CD4-positive, alpha-beta T cell treated with Interleukin-4 for 4 hours (primary cell): ENCODE results near the gene REPIN1.

Source experiments
- DNase-seq: peaks from one replicate; pipeline ENCODE4 v3.0.0-alpha.2; 2020

The REPIN1 gene

DNA sequence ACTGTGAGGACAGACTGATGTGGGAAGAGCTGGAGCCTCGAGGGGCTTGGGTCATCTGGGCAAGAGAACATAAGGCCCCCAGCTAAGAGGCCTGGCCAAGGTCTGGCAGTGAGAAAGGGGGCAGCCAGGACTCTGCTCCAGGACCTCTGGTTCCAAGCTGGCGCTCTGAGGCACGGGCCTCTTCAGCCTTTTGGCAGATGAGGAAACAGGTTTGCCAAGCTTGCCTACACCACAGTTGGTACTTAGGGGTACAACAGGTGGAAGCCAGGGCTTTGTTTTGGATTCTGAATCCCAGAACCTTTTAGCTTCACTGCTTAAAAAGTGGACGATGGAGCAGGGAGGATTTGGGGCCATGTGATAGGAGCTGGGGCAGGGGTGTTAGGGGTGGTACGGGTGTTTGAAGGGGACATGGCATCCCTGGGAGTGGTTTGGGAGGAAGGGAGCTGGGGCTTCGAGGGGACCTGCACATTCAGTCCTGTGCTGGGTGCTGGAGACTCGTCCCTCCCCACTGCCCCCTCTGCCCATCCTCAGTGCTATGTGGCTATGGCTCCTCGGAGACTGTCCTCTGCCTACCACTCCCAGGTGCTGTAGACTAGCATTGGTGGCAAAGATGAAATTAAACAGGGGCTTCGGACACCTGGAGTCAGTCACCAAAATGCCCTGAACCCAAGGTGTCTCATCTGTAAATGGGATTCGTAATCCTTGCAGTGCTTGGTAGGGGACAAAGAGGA lies 40.8 kb downstream of the REPIN1 start:
- no peak for DNase-seq

- DNase-seq, result no peak
Observed at GRCh38 chr7:150410131-150410530, 41.5 kb downstream of the REPIN1 start.

GRCh38 chr7:150410680-150411346 lies 42.2 kb downstream of the REPIN1 start:
- no peak for DNase-seq

DNA sequence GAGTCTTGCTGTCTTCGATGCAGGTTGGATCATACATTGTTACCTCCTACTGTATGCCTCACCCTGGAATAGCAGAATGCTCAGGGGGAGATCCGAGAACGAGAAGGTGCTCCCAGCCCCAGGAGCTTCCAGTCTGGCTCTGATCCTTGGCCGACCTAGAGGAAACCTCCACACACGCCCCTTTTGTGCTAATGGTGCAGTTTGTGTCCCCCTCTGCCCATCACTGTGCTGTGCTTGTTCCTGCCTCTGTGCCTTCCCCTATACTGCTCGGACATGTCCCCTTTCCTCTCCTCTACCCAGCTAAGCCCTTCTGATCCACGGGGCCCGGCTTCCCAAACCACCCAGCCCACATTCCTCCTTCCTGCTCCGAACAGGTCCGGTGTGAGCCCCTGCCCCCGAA lies 43.0 kb downstream of the REPIN1 start:
- no peak for DNase-seq

DNA sequence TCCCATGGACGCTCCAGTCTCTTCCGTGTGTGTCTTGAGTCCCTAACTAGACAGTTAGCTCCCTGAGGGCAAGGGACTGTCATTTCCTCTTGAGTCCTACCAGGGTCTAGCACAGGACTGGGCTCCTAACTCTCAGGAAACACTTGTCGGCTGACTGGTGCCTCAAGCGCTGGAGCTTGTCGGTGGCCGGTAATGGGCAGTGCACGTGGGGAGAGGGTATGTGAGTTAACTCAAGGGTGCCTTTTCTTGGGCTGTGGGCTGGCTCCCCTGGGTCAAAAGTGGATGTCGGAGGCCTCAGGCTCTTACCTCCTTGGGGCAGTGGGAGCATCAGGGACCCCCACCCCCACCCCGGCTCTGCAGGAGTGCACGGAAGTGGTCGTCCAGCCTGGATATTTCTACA lies 43.4 kb downstream of the REPIN1 start:
- no peak for DNase-seq

- DNase-seq, result no peak
Observed at GRCh38 chr7:150412518-150413488, 44.2 kb downstream of the REPIN1 start.

DNA sequence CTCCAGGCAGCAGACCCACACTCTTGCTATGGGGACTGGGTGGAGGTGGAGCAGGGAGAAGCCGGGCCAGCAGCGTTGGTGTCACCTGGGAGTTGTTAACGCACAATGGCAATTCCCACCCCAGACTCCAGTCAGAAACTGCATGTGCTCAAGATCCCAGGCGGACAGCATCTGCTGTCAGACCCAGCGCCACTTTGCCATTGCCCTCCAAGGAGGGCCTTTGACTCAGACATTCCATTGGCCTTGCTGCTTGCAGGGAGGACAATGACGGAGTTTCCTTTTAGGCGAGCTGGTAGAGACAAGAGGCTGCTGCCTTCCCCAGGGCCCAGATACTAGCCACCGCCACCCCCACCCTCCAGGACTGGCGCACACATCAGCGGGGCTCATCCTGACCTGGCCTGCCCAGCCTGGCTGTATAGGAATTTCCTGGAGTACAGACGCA lies 45.0 kb downstream of the REPIN1 start:
- no peak for DNase-seq

DNA sequence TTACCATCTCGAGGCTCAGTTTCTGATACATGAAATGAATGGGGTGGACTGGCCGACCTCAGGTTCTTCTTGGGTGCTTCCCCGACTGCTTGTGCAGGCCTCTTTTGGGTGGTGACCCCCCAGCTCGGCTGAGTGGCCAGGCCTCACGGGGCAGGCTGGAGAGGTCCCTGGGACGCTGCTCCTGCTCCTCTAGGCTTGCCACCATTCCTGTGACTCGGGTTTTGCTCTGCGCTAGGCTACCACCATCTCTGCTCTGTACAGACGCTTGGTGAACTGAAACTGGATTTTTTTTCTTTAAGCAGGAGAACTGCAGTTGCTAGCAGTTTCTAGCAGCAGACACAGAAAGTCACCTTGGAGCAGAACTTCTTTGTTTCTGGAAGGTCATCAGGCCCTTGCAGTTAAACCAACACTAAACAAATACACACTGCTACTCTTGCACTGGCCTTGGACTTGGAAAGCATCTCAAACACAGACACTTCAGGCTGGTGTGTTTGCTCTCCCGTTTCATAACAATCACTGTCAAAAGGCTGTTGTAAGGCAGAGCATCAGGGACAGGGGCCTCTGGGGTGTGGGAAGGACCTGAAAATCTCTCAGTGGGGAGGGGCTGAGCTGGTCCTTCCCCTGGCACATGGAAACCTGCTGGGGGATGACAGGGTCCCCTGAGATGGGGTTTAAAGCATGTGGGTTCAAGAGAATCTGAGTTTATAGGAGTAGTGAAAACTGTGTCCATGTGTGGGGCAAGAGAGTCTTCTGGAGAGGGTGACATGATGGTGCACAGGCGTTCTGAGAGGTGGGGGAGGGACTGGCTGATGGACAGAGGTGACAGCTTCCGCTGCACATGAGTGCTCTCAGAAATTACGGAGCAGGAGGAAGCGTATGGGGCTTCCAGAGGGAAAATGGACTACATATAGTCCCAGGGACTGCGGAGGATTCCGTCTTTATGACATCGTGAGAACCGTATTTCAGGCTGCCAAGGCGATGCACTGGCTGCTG lies 46.8 kb downstream of the REPIN1 start:
- DNase-seq, result no peak

DNA sequence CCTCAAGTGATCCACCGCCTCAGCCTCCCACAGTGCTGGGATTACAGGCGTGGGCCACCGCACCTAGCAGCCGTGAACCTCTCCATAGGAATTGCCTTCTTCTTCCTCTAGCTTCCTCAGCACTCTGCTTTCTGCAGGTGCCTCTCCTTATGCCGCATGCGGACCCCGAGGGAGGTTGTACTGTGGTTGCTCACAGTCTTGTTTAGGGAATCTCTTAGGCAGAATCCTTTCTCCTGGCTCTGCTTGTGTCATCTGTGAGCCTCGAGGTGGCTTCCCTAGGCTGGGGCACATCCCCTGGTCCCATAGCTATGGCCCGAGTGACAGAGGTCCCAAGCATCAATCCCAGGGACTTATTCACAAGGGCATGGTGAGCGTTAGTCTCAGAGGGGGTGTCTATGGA lies 48.6 kb downstream of the REPIN1 start:
- DNase-seq, result no peak

- no peak for DNase-seq
Observed at GRCh38 chr7:150417863-150418262, 49.2 kb downstream of the REPIN1 start.

DNA sequence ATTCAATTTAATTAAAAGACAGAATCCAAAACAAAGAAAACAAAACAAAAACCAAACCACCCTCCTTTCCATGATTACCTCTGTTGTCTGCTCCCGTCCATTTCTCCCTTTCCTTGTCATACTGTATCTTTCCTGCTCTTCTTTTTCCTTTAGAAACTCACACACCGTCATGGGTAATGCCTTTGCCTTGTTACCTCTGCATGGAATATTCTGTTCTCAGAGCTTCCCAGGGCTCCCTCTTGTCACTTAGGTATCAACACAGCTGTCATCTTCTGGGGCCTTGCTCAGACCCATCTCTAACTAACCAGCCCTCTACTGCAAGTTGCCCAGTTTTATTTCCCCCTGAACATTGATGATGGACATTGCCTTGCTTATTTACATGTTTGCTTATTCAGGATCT lies 51.6 kb downstream of the REPIN1 start:
- DNase-seq, result no peak

- DNase-seq, result peak; percentile 89
Observed at GRCh38 chr7:150420987-150421674, 52.5 kb downstream of the REPIN1 start.

GRCh38 chr7:150421831-150422230 lies 53.2 kb downstream of the REPIN1 start:
- no peak for DNase-seq
